Measurements from ENCODE around the gene TARP.
A peak's percentile ranks its signal among the peaks of the same experiment; 100 is the strongest.

Gene TARP

DNA sequence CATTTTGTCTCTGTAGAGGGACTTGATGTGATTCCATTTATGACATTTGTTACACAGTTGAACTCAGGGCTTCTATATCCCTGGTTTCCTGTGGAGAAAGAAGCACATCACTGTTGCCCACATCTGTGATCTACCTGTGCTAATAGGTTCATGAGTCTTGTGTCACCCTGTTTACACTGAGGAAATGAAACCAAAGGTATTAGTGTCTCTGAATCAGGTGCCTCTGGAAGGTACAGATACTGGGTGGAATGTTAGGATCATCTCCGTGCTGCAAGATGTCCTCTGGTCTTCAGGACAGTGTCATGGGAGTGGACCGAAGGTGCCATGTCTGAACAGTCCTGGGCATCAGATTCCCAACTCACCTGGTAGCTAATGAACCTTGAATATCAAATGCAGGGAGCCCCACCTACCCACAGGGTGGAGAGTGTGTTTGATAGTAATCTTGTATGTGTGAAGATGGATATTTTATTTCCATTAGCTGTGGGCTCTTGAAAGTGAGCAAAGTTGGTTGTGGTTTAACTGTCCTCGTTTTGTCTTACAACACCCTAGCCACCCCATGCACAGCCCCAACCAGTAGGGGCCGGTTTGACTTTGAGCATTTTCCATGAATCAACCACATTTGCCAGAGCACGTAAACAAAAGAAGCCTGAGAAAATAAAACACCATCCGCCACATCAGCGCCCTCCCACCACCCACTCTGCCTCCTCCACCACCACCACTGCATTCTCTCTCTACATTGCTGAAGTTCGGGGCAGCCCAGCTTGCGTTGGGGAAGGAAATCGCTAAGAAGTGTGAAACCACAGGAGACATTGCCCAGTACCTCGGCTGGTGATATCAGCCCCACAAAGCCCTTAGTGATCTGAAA is 40.7 kb downstream of the TARP start:
- TF ChIP-seq, protein P1, sequence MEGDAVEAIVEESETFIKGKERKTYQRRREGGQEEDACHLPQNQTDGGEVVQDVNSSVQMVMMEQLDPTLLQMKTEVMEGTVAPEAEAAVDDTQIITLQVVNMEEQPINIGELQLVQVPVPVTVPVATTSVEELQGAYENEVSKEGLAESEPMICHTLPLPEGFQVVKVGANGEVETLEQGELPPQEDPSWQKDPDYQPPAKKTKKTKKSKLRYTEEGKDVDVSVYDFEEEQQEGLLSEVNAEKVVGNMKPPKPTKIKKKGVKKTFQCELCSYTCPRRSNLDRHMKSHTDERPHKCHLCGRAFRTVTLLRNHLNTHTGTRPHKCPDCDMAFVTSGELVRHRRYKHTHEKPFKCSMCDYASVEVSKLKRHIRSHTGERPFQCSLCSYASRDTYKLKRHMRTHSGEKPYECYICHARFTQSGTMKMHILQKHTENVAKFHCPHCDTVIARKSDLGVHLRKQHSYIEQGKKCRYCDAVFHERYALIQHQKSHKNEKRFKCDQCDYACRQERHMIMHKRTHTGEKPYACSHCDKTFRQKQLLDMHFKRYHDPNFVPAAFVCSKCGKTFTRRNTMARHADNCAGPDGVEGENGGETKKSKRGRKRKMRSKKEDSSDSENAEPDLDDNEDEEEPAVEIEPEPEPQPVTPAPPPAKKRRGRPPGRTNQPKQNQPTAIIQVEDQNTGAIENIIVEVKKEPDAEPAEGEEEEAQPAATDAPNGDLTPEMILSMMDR (IDR thresholded peaks at IDR 0.05; ENCODE audit: unreplicated experiment in 3 of 3), result no peak

DNA sequence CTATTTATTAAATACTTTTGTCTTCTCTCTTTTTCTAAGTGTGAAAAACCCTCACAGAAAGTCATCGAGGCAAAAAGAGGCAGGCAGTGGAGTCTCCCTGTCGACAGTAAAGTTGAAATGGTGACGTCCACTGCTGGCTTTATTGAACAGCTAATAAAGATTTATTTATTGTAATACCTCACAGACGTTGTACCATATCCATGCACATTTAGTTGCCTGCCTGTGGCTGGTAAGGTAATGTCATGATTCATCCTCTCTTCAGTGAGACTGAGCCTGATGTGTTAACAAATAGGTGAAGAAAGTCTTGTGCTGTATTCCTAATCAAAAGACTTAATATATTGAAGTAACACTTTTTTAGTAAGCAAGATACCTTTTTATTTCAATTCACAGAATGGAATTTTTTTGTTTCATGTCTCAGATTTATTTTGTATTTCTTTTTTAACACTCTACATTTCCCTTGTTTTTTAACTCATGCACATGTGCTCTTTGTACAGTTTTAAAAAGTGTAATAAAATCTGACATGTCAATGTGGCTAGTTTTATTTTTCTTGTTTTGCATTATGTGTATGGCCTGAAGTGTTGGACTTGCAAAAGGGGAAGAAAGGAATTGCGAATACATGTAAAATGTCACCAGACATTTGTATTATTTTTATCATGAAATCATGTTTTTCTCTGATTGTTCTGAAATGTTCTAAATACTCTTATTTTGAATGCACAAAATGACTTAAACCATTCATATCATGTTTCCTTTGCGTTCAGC is 43.4 kb downstream of the TARP start:
- H3K36me3 Mint-ChIP-seq (ENCODE audit: low read depth), result peaks cover 50% of the 10 kb centered on the region
- H3K4me1 Mint-ChIP-seq, result no peaks in the 10 kb centered on the region
- H3K9me3 Mint-ChIP-seq, result no peaks in the 10 kb centered on the region
- TF ChIP-seq, protein P1 (IDR thresholded peaks at IDR 0.05; ENCODE audit: unreplicated experiment in 3 of 3), result no peak
- no peak overlapping the region for H3K4me3 Mint-ChIP-seq
- no peaks in the 10 kb centered on the region for H3K27me3 Mint-ChIP-seq (ENCODE audit: low read depth)
- peak overlapping the region in 2 of 3 experiments; percentile 4 to 12 for H3K27ac Mint-ChIP-seq

More for the DNA sequence above, 40.7 kb downstream of the TARP start:
- peaks cover 39% of the 10 kb centered on the region for H3K36me3 Mint-ChIP-seq (ENCODE audit: low read depth)
- no peaks in the 10 kb centered on the region for H3K27me3 Mint-ChIP-seq (ENCODE audit: low read depth)
- H3K4me3 Mint-ChIP-seq, result no peak overlapping the region
- H3K4me1 Mint-ChIP-seq, result no peaks in the 10 kb centered on the region
- no peaks in the 10 kb centered on the region for H3K9me3 Mint-ChIP-seq
- peak overlapping the region in 1 of 3 experiments; percentile 71 for H3K27ac Mint-ChIP-seq

DNA sequence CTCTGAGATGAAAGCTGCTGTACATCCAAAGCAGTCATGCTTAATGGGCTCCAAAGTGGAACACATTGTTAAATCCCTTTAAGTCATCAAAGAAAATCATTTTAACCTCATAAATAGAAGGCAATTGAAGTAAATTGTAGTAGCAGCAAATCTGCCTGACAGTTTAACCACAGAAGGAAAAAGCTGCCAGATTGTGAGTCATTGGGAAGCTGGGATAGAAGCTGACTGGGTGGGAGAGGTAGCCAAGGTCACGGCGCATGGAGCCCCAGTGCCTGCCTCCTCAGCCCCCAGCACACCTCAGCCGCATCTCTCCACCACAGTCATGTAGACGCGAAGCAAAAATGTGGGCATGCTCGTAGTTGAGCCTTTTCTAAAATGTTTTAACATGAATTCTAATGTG is 44.0 kb downstream of the TARP start:
- TF ChIP-seq, protein P1 (IDR thresholded peaks at IDR 0.05; ENCODE audit: unreplicated experiment in 3 of 3), result no peak
- Mint-ChIP-seq H3K9me3 (no peaks in the 10 kb centered on the region), H3K27me3 (ENCODE audit: low read depth) (no peaks in the 10 kb centered on the region), H3K4me1 (no peaks in the 10 kb centered on the region), H3K36me3 (ENCODE audit: low read depth) (peaks cover 56% of the 10 kb centered on the region), H3K4me3 (no peak overlapping the region), H3K27ac (no peak overlapping the region)

DNA sequence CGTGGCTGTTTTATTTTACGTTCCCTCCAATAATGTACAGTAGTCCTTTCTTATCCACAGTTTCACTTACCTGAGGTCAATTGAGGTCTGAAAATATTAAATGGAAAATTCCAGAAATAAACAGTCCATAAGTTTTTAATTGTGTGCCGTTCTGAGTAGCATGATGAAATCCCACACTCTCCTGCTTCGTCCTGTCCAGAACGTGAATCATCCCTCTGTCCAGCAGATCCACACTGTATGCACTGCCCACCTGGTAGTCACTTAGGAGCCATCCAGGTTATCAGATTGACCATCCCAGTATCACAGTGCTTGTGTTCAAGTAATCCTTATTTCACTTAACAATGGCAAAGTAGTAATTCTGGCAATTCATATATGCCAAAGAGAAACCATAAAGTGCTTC is 49.0 kb downstream of the TARP start:
- Mint-ChIP-seq H3K27me3 (ENCODE audit: low read depth) (no peaks in the 10 kb centered on the region), H3K27ac (no peak overlapping the region), H3K4me1 (peaks cover 6% of the 10 kb centered on the region), H3K36me3 (ENCODE audit: low read depth) (peaks cover 65% of the 10 kb centered on the region), H3K9me3 (no peaks in the 10 kb centered on the region), H3K4me3 (no peak overlapping the region)
- TF ChIP-seq, protein P1 (IDR thresholded peaks at IDR 0.05; ENCODE audit: unreplicated experiment in 3 of 3), result no peak

DNA sequence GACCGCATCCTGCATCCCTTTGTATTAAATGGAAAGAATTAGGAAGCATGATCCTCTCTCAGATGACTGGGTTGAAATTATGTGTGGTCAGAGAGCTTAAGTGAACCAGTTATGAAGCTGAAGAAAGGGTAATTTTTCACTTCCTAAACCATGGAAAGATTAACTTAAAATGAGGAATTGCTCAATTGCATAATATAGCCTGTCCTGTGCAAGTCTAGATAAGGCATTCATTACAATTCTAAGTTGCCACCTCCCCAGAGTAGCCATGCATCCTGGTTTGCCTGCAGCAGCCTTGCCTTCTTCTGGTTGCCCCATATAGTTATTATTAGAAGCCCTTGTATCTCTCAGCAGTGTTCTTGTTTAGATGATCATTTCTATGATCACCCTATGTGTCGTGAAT is 50.1 kb downstream of the TARP start:
- peaks cover 6% of the 10 kb centered on the region for H3K4me1 Mint-ChIP-seq
- H3K4me3 Mint-ChIP-seq, result no peak overlapping the region
- no peak overlapping the region for H3K27ac Mint-ChIP-seq
- H3K9me3 Mint-ChIP-seq, result no peaks in the 10 kb centered on the region
- TF ChIP-seq, protein P1 (IDR thresholded peaks at IDR 0.05; ENCODE audit: unreplicated experiment in 3 of 3), result no peak
- no peaks in the 10 kb centered on the region for H3K27me3 Mint-ChIP-seq (ENCODE audit: low read depth)
- peaks cover 64% of the 10 kb centered on the region for H3K36me3 Mint-ChIP-seq (ENCODE audit: low read depth)

All from nephron (organoid).